NCI-H526 treated with DMSO at 0.1 percent for 48 hours (cell line): ENCODE results near the gene CACHD1.

Experiments
- DNase-seq: peaks from one replicate; lab custom pipeline; 2025; lab: John Stamatoyannopoulos, UW

The CACHD1 gene

DNA sequence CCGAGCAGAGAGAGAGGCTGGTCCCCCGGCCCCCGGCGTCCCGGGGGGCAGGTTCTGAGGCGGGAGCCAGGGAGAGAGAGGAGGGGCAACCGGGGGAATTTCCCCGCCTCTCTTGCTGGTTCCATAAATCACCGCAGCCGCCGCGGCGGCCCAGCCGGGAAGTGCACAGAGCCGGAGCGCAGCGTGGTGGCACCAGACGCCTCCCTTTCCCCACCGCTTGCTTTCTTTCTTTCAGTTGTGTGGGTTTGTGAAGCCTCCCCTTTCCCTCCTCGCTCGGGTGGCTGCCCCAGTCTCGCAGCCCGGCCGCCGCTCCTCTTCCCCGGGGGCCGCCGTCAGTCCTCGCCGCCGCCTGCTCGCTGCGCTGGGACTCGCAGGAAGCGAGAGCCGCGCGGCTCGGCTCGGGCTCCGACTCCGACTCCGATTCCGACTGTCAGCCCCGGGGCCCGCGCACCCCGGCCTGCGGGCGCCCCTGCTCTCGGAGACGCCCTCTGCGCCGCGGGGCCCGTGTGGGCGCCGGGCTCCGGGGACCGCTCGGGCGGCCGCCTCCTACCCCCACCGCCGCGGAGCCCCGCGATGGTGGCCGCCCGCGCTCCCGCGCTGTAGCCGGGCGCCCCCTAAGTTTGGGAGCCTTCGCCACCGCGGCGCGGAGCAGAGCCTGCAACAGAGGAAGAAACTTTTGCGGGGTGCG is at the start of gene CACHD1:
TSS of gene CACHD1 (plus strand) at position 153 of the 688 bp plus-strand sequence. CDS start 616 bp downstream, outside the sequence.
- DNase-seq: peak; percentile 75

DNA sequence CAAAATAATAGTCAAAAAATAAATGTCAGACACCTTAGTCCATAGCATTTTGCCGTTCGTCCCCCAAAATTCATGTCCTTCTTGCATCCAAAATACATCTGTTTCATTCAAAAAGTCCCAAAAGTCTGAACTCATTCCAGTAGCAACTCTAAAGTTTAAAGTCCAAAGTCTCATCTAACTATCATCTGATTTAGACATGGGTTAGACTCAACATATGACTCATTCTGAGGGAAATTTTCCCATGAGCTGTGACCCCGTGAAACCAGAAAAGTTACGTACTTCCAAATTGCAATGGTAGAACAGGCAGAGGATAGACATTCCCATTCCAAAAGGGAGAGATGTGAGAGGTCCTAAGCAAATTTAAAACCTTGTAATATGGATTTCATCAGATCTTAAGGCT is 48.6 kb upstream of the CACHD1 start:
- no peak for DNase-seq

DNA sequence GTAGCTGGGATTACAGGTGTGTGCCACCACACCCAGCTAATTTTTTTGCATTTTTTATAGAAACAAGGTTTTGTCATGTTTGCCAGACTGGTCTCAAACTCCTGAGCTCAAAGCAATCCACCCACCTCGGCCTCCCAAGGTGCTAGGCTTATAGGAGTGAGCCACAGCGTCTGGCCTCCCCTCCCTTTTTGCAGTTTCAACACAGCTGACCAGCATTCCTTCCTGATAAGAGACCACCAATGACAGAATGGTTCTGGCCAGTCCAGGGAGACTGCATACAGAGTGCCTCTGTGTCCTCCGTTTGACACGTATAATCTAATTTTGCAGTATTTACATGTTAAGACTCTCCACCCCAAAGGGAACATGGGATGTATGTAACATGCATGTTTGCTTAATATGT is 46.4 kb upstream of the CACHD1 start:
- DNase-seq: no peak

DNA sequence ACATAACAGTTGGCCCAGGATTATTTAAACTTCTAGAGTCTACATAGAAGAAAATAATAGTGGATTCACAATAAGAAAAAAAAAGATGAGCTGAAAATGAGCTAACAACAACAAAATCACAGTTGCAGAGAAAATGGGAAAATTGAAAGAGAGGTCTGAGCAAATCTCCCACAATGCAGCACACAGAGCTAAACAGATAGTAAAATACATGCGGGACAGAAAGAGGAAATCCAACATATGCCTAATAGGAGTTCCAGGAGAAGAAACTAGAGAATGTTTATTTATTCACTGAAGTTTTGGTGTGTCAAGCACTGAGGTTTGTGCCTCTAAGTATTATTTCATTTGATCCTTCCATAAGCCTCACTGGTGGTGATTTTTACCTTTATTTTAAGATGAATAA is 45.5 kb upstream of the CACHD1 start:
- no peak for DNase-seq

DNA sequence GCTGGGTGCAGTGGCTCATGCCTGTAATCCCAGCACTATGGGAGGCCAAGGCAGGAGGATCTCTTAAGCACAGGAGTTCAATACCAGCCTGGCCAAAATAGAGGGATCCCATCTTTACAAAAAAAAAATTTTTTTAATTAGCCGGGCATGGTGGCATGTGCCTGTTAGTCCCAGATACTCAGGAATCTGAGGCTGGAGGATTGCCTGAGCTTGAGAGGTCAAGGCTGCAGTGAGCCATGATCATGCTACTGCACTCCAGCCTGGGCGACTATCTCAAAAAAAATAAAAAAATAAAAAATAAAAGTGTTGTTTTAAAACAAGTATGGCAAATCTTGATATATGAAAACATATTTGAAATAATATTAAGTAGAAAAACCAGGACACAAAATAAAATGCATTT is 44.4 kb upstream of the CACHD1 start:
- no peak for DNase-seq

DNA sequence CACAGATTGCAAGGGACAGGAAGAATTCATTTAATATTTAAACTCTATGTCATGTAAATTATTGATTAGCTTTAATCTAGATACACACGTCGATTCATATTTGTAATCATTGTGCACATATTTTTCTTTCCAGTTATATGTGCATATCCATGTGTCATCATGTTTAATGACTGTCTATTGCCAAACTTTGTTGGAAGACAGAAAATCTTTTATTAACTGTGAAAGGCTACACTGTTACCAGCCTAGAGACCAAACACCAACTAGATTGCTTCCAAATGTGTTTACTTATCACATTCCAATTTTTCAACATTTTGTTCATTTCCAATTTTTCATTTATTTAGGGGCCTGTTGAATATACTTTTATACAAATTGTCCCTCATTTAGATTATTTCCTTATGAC is 43.2 kb upstream of the CACHD1 start:
- no peak for DNase-seq

DNA sequence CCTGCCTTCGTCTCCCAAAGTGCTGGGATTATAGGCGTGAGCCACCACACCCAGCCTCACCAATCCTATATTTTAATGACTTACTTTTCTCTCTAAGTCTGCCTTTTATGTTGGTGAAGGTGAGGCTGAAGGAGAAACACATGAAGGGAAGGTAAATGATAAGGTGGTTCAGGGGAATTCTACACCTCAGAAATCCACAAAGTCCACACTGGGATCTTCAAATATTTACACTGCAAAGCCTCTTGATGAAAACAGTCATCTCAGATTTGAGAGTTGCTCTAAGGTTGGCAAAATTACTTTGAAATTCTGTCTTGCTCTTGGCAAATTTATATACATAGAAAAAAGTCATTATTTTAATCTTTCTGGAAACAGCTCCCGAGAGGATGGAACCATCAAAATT is 42.0 kb upstream of the CACHD1 start:
- DNase-seq: no peak

DNA sequence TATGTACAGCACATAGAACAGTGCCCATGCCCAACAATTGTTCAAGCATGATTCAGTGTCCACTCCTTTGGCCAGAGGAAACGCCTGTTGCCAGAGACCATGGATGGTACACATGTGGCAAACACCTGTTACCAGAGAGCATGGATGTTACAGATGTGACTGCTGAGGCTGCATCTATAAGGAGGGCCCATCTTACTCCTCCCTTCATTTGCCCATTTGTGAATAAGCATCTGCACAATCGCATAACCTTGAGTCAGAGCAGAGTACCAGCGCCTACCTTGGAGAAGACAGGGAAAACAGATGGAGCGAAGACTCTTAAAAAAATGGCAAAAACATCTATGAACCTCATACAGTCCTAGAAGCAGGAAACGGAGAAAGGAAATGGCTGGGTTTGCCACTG is 36.6 kb upstream of the CACHD1 start:
- DNase-seq: no peak

DNA sequence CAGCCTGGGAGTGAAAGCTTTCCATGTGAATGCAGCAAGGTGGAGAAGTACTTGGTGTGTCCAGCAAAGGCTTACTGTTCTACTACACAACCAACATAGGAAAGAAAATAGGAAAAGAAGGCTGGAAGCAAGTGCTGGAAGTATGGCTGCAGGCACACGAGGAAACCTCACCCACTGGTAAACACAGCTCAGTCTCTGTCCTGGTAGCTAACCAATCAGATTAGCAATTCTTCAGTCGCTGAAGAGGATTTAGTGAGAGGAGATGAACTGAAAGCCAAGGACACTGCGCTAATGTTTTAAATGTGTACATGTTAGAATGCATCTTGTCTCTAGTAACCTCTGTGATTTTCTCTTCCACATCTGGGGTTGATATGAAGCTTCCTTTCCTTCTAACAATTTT is 36.2 kb upstream of the CACHD1 start:
- no peak for DNase-seq

DNA sequence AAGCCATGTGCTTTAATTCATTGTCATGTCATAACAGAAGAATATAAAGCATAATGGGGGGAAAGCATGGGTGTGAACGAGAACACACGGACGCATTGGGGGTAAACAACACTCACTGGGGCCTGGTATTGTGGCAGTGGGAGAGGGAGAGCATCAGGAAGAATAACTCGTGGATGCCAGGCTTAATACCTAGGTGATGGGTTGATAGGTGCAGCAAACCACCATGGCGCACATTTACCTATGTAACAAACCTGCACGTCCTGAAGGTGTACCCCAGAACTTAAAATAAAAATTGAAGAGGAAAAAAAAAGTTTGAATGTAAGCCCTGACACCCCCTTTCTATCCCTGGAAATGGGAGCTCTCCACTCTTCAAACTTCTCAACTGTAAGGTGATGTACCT is 34.9 kb upstream of the CACHD1 start:
- no peak for DNase-seq

DNA sequence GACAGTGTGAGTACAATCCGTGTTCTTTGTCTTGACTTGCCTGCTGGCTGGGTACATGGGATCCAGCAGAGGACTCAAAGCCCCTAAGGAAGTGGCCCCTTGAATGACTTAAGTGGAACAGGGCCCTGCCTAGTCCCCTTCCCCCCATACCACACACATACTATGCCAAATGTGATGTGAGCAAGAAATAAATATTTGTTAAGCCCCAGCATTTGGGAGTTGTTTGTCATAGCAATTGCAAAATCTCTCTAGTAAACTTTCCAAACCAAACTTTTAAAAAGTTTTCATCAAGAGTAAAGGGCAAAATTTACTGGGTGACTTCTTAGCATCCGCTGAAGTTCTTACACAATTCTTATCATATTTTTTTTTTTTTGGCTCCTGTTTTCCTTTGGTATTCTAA is 32.5 kb upstream of the CACHD1 start:
- no peak for DNase-seq

DNA sequence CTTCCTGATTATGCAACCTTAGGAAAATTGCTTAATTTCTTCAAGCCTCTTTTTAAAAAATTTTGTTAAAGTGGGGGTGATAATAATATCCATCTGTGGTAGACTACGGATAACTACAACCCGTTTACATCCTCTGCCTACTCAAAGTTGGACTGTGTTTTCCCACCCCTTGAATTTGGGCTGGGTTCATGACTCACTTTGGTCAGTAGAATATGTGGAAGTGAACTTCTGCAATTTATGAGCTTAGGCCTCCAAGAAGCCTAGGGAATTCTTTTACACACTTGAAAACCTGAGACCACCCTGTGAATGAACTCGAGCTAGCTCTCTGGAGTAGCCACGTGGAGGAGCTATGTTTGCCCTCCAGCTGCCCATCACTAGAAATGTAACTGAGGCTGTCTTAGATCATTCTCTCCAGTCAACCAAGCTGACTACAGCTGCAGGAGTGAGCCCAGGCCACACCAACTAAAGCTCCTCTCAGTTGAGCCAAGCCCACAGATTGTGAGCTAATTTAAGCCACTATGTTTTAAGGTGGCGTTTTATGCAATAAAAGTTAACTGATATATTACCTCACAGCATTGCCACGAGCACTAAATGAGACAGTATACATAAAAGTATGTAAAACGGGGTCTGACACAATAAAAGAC is 29.6 kb upstream of the CACHD1 start:
- no peak for DNase-seq

DNA sequence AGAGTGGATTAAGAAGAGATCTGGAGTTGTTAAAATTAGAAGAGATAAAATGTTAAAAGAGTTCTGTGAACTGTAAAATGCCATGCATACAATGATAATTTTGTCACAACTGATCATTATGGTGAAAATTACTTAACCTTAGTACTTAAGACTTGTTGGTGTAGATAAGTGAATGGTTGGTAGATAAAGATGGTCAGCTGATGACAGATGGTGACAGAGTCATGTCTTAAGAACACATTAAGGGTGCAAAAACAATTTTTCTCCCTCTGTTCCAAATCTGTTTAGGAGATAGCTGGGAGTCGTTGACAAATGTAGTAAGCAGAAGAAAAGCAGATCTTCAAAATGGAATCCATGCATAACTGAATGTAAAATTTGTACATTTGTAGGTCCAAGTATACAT is 18.5 kb upstream of the CACHD1 start:
- no peak for DNase-seq

DNA sequence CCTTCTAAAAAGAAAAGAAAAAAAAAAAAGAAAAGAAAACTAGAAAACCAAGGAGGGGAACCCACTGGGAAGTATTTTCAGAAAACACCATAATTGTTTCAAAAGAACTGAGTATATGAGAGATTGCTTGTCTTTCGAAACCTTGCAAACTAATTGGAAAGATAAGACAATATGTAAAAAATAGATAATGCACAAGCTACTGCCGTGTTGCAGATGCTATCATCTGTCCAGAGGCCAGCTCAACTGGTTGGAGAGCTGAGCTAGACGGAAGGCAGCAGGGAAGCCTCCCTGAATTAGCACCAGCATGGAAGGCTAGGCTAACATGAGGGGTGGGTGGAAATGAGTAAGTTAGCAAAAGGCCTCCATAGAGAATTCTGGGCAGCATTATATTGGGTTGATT is 16.2 kb upstream of the CACHD1 start:
- no peak for DNase-seq

DNA sequence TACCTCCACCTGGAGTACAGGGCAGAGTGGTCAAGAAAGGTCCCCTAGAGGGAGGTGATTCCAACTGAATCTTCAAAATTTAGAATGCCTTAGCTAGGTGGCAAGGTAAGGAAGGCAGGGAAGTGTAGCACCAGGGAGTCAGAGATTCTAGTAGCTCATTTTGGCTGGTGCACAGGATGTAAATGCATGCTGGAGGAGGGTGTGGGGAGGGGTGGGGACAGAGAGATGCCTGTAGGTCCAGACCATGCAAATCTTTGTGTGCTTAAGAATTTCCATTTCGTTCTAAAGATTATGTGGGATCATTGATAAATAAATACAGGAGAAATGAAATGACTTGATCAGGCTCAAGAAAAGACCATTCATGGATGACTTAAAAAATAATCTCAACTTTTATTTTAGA is 11.0 kb upstream of the CACHD1 start:
- DNase-seq: peak; percentile 19

DNA sequence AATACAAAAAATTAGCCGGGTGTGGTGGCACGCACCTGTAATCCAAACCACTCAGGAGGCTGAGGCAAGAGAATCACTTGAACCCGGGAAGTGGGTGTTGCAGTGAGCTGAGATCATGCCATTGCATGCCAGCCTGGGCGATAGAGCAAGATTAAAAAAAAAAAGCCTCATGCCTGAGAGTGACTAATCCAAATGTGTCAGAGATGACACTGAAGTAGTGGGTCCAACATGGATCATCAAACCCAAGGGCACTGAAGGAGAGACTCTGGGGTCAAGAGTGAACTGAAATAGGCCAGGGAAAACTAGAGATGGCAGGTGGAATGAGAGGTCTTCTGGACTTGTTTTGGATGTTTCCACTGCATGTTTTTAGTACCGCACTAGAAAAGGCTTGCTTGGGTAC is 10.2 kb upstream of the CACHD1 start:
- DNase-seq: no peak

DNA sequence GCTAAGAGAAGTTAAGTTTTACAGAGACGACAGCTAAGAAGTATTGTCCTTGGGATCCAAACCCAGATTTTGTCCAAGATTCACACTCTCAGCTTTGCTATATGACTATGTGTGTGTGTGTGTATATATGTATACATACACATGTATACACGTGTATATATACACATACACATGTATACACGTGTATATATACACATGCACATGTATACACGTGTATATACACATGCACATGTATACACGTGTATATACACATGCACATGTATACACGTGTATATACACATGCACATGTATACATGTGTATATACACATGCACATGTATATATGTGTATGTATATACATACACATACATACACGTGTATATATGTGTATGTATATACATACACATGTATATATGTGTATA is 3.9 kb upstream of the CACHD1 start:
- DNase-seq: no peak

DNA sequence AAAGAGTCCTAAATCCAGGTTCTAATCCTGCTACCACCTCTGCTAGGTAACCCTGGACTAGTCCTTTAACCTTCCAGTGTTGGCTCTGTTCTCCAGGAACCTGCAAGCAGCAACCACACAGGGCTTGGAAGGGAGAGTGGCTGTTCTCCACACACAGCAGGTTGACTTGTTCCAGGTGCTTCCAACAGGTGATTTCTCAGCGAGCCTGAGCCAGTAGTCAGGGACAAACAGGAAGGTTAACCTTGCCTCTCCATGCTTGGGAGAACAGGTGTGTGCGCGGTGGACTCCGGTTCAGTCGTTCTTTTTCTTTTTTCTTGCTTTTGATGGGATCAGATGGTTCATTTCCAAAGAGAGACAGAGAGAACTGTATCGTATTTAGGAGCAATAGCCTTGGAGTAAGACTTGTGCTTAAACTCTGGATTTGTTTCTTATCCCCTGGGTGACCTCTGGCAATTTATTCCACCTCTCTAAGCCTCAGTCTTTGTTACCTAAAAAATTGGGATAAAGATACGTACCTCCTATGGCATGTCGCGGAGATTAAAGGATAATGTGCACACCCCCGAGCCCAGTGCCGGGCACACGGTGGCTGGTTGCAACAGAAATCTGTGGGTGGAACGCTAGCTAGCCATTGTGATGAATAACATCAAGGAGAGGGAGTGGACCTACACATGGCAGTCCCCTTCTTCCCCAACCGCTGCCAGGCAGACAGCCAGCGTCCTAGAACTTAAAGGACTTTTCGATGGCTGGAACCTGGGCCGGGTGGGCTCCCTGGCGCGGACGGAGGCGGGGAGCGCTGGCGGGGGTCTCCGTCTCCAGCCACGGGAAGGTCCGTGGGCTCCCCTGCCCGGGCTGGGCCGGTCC is 583 bp upstream of the CACHD1 start:
- DNase-seq: peak; percentile 16

DNA sequence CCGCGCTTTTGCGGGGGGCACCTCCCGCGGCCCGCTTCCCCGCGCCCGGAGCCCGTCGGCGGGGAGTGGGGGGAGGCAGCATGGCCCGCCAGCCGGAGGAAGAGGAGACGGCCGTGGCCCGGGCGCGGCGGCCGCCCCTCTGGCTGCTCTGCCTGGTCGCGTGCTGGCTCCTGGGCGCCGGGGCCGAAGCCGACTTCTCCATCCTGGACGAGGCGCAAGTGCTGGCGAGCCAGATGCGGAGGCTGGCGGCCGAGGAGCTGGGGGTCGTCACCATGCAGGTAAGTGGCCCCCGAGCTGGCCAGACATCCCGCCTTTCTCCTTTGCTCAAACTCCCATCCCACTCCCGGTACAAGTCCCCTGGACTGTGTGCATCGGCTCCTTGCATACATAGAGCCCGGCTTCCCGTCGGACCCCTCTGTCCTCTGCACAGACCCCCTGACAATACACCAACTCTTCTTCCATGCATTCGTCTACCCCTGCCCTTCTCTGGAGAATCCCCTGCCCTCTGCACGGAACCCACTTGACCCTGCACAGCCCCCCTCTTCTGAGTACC is 812 bp downstream of the CACHD1 start:
- DNase-seq: no peak

DNA sequence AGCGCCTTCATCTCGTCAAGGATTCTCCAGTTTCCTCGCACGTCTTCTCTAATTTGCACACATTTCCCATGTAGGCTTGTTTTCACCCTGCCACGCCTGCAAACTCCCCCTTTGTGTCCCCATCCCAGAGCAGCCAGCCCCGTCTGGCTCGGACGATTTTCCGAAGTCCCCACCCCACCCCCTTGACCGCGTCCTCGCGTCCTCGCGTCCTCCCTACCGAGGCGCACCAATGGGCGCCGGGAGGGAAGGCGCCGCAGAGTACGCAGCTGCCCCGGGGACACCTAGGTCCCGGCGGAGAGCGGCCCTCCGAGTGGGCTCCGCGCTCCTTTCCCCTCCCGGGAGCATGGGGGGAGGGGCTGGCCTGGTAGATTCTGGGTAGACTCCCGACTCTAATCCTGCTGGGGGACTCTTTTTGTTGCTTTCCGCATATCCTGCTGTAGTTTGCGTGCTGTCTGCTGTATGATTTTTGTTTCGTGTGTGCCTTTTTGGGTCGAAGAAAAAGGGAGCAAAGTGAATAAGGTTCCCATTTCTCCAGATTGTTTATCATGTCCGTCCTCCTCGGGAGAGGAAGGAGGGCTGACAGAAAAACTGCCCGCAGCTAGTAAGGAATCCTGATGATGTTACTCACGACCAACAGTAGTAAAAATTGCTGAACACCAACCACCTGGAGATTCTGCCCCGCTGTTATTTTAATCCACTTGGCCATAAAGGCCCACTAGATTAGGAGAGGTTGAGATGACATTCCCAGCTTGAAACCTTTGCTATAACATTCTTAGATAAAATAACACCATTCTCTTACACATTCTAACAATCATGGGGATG is 1.5 kb downstream of the CACHD1 start:
- peak; percentile 13 for DNase-seq

DNA sequence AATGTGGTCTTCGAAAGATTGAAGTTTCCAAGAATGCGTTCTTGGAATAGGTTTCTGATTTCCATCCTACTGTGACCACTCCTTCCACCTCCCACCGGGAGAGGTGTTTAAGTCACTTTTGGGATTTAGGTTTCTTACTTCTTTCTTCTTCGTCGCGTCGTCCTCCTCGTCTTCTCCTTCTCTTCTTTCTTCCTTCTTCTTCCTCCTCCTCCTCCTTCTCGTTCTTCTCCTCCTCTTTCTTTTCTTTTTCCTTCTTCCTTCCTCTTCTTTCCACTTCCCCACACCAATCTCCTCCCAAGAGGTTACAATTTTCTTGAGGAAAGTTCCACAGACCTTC is 2.1 kb downstream of the CACHD1 start:
- no peak for DNase-seq

DNA sequence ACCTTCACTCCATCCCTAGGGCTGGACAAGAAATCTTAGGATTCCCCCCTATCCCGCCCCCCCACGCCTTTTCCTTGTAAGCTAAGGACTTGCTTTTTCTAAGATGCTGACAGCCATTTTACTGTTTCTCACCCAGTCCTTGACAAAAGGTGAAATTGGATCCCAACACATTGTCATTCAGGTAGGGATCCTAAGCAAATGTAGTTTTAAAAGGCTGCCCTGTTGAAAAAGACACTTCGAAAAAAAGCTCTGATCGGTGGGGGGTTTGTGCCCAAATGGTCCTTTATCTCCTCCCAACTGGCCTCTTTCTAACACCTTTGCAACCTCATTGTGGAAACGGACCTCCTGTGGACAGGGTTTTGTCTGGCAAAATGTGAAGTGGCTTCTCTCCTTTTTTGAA is 2.9 kb downstream of the CACHD1 start:
- DNase-seq: no peak
